Measurements from ENCODE around the gene PARS2.

The PARS2 gene

GRCh38 chr1:54798769-54799641 lies 34.7 kb upstream of the PARS2 start:
- ATAC-seq (ENCODE audit: low read depth), result peak; percentile 35; the same call in 2 of the 3 replicates
- no peak for DNase-seq (ENCODE audit: low spot score)
- no peaks in the 10 kb centered on the region for H3K9me3 ChIP-seq (ENCODE audit: severe bottlenecking)
- no peaks in the 10 kb centered on the region for H3K27me3 ChIP-seq (ENCODE audit: insufficient read depth, poor library complexity, severe bottlenecking)
- H3K4me1 ChIP-seq (ENCODE audit: insufficient read depth, poor library complexity, severe bottlenecking), result no peaks in the 10 kb centered on the region
- H3K36me3 ChIP-seq (ENCODE audit: low read depth), result no peaks in the 10 kb centered on the region
- TF ChIP-seq CTCF (IDR thresholded peaks at IDR 0.05; ENCODE audit: poor library complexity, severe bottlenecking), result no peak
- H3K27ac ChIP-seq (ENCODE audit: poor library complexity, severe bottlenecking), result no peak overlapping the region
- H3K4me3 ChIP-seq (ENCODE audit: severe bottlenecking), result no peak overlapping the region

- no peak for TF ChIP-seq CTCF (IDR thresholded peaks at IDR 0.05; ENCODE audit: poor library complexity, severe bottlenecking)
- Histone ChIP-seq H3K9me3 (ENCODE audit: severe bottlenecking) (no peaks in the 10 kb centered on the region), H3K36me3 (ENCODE audit: low read depth) (no peaks in the 10 kb centered on the region), H3K27ac (ENCODE audit: poor library complexity, severe bottlenecking) (no peak overlapping the region), H3K27me3 (ENCODE audit: insufficient read depth, poor library complexity, severe bottlenecking) (no peaks in the 10 kb centered on the region), H3K4me3 (ENCODE audit: severe bottlenecking) (no peak overlapping the region), H3K4me1 (ENCODE audit: insufficient read depth, poor library complexity, severe bottlenecking) (no peaks in the 10 kb centered on the region)
- DNase-seq (ENCODE audit: low spot score) (no peak), ATAC-seq (ENCODE audit: low read depth) (no peak)
Measured at GRCh38 chr1:54798206-54798605, 33.9 kb upstream of the PARS2 start.

- Histone ChIP-seq H3K36me3 (ENCODE audit: low read depth) (no peaks in the 10 kb centered on the region; the same call in 1 of the 2 replicates), H3K9me3 (ENCODE audit: severe bottlenecking) (no peaks in the 10 kb centered on the region), H3K27ac (ENCODE audit: poor library complexity, severe bottlenecking) (no peak overlapping the region), H3K4me1 (ENCODE audit: insufficient read depth, poor library complexity, severe bottlenecking) (no peaks in the 10 kb centered on the region), H3K4me3 (ENCODE audit: severe bottlenecking) (no peak overlapping the region), H3K27me3 (ENCODE audit: insufficient read depth, poor library complexity, severe bottlenecking) (no peaks in the 10 kb centered on the region)
- no peak for DNase-seq (ENCODE audit: low spot score)
- no peak for TF ChIP-seq CTCF (IDR thresholded peaks at IDR 0.05; ENCODE audit: poor library complexity, severe bottlenecking)
- no peak for ATAC-seq (ENCODE audit: low read depth)
Measured at GRCh38 chr1:54796902-54797301, 32.6 kb upstream of the PARS2 start.

- H3K4me1 ChIP-seq (ENCODE audit: insufficient read depth, poor library complexity, severe bottlenecking), result no peaks in the 10 kb centered on the region
- DNase-seq (ENCODE audit: low spot score) (no peak), ATAC-seq (ENCODE audit: low read depth) (no peak)
- no peak for TF ChIP-seq CTCF (IDR thresholded peaks at IDR 0.05; ENCODE audit: poor library complexity, severe bottlenecking)
- H3K36me3 ChIP-seq (ENCODE audit: low read depth), result no peaks in the 10 kb centered on the region; the same call in 1 of the 2 replicates
- H3K4me3 ChIP-seq (ENCODE audit: severe bottlenecking), result no peak overlapping the region
- H3K9me3 ChIP-seq (ENCODE audit: severe bottlenecking), result no peaks in the 10 kb centered on the region
- H3K27ac ChIP-seq (ENCODE audit: poor library complexity, severe bottlenecking), result no peak overlapping the region
- no peaks in the 10 kb centered on the region for H3K27me3 ChIP-seq (ENCODE audit: insufficient read depth, poor library complexity, severe bottlenecking)
Measured at GRCh38 chr1:54795841-54796468, 31.6 kb upstream of the PARS2 start.

- no peaks in the 10 kb centered on the region for H3K4me1 ChIP-seq (ENCODE audit: insufficient read depth, poor library complexity, severe bottlenecking)
- ATAC-seq (ENCODE audit: low read depth) (0 out of 3 replicates have a peak, but pooled peaks have one; percentile 24), DNase-seq (ENCODE audit: low spot score) (no peak)
- H3K27me3 ChIP-seq (ENCODE audit: insufficient read depth, poor library complexity, severe bottlenecking), result no peaks in the 10 kb centered on the region
- no peak overlapping the region for H3K4me3 ChIP-seq (ENCODE audit: severe bottlenecking)
- no peak for TF ChIP-seq CTCF (IDR thresholded peaks at IDR 0.05; ENCODE audit: poor library complexity, severe bottlenecking)
- H3K9me3 ChIP-seq (ENCODE audit: severe bottlenecking), result no peaks in the 10 kb centered on the region
- no peaks in the 10 kb centered on the region; the same call in 1 of the 2 replicates for H3K36me3 ChIP-seq (ENCODE audit: low read depth)
- H3K27ac ChIP-seq (ENCODE audit: poor library complexity, severe bottlenecking), result no peak overlapping the region
Measured at GRCh38 chr1:54795356-54795665, 31.0 kb upstream of the PARS2 start.

Data from RWPE2 (cell line).